Lower leg skin (tissue), 3 donors: ENCODE data around the gene ZBTB17.
"Not testable (repeated sequence)": the region's sequence is repeated elsewhere in the genome, so short reads cannot be mapped to it uniquely, and the experiment has no call there.

Source experiments
- CTCF ChIP-seq, 3 donors: fragments of 450-650 bp; IDR thresholded peaks; one replicate each; pipeline ENCODE4 v1.5.1; 2016; ENCODE audit warnings: antibody characterized with exemption in 3 of 3, mild to moderate bottlenecking in 3 of 3, moderate library complexity in 2 of 3
- POLR2A ChIP-seq, 2 donors: fragments of 450-650 bp; IDR thresholded peaks; one replicate each; pipeline ENCODE4 v1.6.1; 2016 to 2017; ENCODE audit warnings: antibody characterized with exemption in 2 of 2, mild to moderate bottlenecking in 1 of 2, moderate library complexity in 1 of 2

- TF ChIP-seq CTCF, POLR2A (IDR thresholded peaks at IDR 0.05): not testable (repeated sequence)
These were observed 62.3 kb downstream of the ZBTB17 start for GRCh38 chr1:15913607-15914006.
